Subcutaneous adipose tissue (tissue), 4 donors: ENCODE data around the gene MRM3. TPM values are rescaled to one million over a fixed set of nuclear protein-coding genes. Genes with fewer than 3 reads are reported as not detected.

Experiments
- total RNA-seq, 4 donors: library from RNA; depleted of rRNA; stranded (reverse); fragments of >200 nt; gene quantifications; one replicate each; pipeline ENCODE4 v1.1.0, GENCODE V29; 2016
- TF ChIP-seq, protein P1 (sequence below): fragments of 450-650 bp; IDR thresholded peaks from one replicate; pipeline ENCODE4 v1.5.1; 2016; ENCODE audit warnings: low read depth, mild to moderate bottlenecking, control low read depth, antibody characterized with exemption, moderate library complexity

MRM3 gene
- total RNA-seq, 4 donors from 2014 or later: 12.4 to 22.8 (median 15.5) TPM

DNA sequence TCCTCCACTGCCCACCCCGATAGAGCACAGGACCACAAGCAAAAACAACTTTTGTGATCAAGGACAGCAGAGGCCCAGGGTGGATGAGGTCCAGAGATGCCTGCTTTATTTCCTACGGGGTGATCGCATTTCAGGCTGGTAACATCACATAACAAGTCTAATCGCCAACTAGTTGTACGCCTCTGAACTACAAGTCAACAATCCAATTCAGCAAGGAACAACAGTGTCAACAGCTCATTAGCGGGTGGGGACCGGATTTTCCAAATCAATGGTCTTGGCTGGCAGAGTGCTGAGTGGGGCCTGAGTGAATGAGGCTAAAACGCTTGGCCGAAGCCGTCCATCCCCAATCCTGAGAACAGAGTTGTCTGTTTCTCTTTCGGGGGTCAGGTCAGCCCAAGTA is 17.1 kb downstream of the MRM3 start:
- TF ChIP-seq, protein P1, sequence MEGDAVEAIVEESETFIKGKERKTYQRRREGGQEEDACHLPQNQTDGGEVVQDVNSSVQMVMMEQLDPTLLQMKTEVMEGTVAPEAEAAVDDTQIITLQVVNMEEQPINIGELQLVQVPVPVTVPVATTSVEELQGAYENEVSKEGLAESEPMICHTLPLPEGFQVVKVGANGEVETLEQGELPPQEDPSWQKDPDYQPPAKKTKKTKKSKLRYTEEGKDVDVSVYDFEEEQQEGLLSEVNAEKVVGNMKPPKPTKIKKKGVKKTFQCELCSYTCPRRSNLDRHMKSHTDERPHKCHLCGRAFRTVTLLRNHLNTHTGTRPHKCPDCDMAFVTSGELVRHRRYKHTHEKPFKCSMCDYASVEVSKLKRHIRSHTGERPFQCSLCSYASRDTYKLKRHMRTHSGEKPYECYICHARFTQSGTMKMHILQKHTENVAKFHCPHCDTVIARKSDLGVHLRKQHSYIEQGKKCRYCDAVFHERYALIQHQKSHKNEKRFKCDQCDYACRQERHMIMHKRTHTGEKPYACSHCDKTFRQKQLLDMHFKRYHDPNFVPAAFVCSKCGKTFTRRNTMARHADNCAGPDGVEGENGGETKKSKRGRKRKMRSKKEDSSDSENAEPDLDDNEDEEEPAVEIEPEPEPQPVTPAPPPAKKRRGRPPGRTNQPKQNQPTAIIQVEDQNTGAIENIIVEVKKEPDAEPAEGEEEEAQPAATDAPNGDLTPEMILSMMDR: no peak

DNA sequence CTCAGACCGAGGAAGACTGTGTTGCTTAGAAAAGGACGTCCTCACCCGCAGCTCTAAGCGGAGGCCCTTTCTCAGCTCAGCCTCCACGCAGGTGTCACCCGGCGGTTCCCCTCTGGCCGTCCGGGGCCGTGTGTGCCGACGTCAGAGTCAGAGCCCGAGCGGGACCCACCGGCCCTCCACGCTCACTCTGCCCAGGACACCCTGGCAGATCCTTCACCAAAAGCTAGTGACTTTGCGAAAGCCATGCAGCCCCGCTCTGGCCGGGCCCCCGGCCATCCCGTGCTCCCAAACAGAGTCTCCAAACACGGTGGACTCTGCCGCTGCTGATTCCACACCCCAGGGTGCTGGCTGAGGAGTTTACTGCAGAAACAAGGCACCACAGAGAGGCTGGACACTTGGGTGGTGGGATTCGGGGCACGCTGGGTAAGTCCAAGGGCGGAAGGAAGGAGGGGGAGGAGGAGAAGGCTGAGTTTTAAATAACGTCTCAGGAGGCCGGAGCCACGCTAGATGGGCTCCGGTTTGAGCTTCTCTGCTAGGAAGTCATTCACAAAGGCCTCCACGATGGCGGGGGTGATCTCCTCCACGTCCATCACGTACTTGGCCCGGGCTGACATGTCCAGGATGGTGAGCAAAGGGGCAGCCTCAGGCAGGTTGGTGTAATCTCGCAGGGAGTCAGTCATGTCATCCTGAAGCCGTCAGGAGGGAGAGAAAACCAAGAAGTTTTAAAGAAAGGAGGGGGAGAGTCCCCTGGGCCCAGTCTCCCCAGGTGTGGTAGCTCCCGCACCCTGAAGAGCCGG is 18.5 kb downstream of the MRM3 start:
- TF ChIP-seq, protein P1: no peak

DNA sequence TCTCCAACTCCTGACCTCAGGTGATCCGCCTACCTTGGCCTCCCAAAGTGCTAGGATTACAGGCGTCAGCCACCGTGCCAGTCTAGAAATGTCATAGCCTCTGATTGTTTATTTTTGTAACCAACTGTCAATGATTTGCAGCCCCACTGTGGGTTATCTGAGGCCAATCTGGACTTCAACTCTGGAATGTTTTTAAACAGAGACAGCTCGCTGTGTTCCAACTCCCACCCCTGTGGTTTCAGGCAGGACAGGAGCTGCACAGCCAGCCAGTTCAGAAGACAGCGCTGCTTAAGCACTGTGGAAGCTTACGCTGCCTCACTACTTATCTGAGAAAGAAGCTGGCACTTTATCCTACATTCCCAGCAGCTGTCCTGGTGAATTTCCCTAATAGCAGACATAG is 19.5 kb downstream of the MRM3 start:
- TF ChIP-seq, protein P1: no peak

DNA sequence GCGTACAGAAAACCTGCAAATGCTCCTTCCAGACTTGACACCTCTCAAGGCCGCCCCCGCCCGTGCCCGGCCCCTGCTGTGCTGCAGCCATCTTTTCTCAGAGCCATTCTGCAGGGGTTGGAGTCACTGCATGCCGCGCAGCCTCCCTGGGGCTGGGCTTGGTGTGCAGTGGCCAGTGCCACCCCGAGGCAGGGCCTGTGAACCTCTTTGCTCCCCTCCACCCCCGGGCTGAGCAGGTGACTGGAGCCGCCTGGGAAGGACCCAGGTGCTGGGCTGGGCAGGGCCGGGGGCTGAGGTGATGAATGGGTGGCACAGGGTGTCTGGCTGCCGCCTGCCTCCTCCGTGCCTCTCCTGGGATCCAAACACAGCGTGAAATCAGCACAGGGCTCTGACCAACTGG is 20.3 kb downstream of the MRM3 start:
- TF ChIP-seq, protein P1: no peak

DNA sequence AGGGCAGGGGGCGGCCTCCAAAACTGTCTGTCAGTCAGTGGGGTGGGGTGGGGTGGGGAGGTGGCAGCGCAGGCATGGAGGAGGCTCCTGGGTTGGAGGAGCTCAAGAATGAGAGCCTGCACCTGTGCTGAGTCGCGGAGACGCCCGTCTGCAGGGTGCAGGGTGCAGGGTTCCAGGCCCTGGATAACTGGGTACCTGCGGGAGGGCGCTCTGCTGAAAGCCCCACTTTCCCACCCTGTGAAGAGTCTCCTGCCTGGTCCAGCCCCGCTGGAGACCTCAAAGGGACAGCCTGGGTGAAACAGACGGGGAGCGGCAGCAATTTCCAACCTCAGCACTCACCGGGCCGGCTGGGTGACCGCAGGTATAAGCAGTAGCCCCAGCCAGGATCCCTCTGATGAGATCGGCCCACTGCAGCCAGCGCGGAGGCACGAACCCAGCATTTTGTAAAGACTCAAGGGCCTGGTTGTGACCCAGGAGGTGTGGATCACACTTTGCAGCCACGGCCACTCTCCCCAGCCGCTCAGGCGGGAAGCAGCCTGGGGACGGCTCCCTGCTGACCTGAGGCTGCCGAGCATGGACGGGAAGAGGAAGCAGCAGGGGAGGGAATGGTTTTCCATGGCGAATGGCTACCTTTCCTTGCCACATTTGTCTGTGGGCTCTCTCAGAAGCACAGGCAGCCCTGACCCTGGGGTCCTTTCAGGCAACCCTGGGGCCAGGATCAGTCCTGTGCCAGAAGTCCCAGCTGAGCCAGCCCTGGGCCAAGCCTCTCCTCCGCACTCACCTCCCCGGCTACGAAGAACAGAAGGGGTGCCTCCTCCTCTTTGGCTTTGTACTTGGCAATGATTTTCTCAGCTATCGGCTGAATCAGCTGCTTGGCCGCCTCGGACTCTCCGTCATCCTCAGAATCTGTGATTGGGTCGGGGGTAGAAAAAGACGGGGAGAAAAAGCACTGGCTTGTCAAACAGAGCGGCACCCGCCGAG is 21.0 kb downstream of the MRM3 start:
- TF ChIP-seq, protein P1: no peak

DNA sequence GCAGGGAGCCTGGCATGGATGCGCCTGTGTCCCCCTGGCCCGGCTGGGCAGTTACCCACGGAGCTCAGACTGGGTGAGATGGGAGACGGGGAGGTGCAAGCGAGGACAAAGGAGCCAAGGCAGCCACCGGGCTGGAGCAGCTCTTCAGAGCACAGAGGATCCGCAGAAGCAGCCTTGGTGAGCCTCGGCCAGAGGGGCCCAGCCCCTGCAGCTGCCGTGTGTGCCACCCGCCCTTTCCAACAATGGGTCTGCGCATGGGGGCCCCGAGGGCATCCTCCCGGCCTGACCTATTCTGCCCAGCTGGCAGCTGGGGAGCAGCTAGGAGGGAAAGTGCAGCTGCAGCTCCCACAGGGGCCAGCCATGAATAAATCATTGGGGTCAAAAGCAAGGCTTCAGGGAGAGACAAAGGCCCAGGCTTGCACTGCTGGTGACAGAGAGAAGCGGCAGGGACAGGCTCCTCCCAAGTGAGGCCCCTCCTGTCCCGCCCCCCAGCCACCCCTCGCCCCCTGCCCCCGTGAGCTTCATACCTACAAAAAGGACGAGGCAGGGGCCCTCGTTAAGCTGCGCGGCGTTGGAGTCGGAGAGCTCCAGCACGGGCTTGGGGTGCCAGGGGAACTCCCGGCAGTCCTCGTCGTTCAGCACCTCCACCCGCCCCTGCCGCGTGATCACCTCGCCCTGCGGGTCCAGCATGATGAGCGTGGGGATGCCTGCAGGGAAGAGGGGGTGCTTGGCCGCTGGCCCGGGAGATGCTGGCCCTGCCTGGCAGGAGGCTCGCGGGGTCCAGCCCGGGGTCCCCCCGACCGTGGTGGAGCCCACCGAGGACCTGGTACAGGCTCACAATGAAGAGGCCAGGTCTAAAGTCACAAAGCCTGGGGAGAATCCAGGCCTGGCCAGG is 22.6 kb downstream of the MRM3 start:
- TF ChIP-seq, protein P1: no peak
